HG03575 (cell line): ENCODE results near the gene EXOSC6.
"Not testable (repeated sequence)": the region's sequence is repeated elsewhere in the genome, so short reads cannot be mapped to it uniquely, and the experiment has no call there.

Source experiments
- ATAC-seq: cut with Tn5 transposase; IDR thresholded peaks from one replicate; pipeline ENCODE4 v1.9.1; 2021; ENCODE audit not compliant: unreplicated experiment, insufficient number of reproducible peaks, low FRiP score; ENCODE audit errors: extremely low read depth

EXOSC6 gene

GRCh38 chr16:70257391-70257790 is 5.7 kb upstream of the EXOSC6 start:
- no peak for ATAC-seq

GRCh38 chr16:70255574-70255973 is 3.8 kb upstream of the EXOSC6 start:
- ATAC-seq = no peak

- no peak for ATAC-seq
These were observed 3.2 kb upstream of the EXOSC6 start for GRCh38 chr16:70254965-70255286.

- ATAC-seq = no peak
These were observed 2.6 kb upstream of the EXOSC6 start for GRCh38 chr16:70254180-70254964.

GRCh38 chr16:70253291-70254106 is 1.8 kb upstream of the EXOSC6 start:
- ATAC-seq = no peak

- no peak for ATAC-seq
These were observed 732 bp upstream of the EXOSC6 start for GRCh38 chr16:70252355-70252988.

GRCh38 chr16:70250748-70251628 is 752 bp downstream of the EXOSC6 start:
- ATAC-seq = no peak

GRCh38 chr16:70249697-70250096 is 2.0 kb downstream of the EXOSC6 start:
- not testable (repeated sequence) for ATAC-seq

- not testable (repeated sequence) for ATAC-seq
These were observed 13.0 kb downstream of the EXOSC6 start for GRCh38 chr16:70238773-70239172.

- not testable (repeated sequence) for ATAC-seq
These were observed 19.9 kb downstream of the EXOSC6 start for GRCh38 chr16:70231831-70232230.

GRCh38 chr16:70226024-70226423 is 25.7 kb downstream of the EXOSC6 start:
- not testable (repeated sequence) for ATAC-seq

GRCh38 chr16:70225430-70225829 is 26.3 kb downstream of the EXOSC6 start:
- ATAC-seq = not testable (repeated sequence)

- ATAC-seq = not testable (repeated sequence)
These were observed 27.1 kb downstream of the EXOSC6 start for GRCh38 chr16:70224645-70225044.

GRCh38 chr16:70223971-70224513 is 27.7 kb downstream of the EXOSC6 start:
- ATAC-seq = not testable (repeated sequence)

GRCh38 chr16:70223216-70223615 is 28.5 kb downstream of the EXOSC6 start:
- ATAC-seq = not testable (repeated sequence)

GRCh38 chr16:70222574-70222973 is 29.2 kb downstream of the EXOSC6 start:
- not testable (repeated sequence) for ATAC-seq

GRCh38 chr16:70218586-70218985 is 33.2 kb downstream of the EXOSC6 start:
- not testable (repeated sequence) for ATAC-seq

GRCh38 chr16:70206382-70206781 is 45.4 kb downstream of the EXOSC6 start:
- not testable (repeated sequence) for ATAC-seq
